ENCODE results near the gene TMPRSS2.

TMPRSS2 gene

DNA sequence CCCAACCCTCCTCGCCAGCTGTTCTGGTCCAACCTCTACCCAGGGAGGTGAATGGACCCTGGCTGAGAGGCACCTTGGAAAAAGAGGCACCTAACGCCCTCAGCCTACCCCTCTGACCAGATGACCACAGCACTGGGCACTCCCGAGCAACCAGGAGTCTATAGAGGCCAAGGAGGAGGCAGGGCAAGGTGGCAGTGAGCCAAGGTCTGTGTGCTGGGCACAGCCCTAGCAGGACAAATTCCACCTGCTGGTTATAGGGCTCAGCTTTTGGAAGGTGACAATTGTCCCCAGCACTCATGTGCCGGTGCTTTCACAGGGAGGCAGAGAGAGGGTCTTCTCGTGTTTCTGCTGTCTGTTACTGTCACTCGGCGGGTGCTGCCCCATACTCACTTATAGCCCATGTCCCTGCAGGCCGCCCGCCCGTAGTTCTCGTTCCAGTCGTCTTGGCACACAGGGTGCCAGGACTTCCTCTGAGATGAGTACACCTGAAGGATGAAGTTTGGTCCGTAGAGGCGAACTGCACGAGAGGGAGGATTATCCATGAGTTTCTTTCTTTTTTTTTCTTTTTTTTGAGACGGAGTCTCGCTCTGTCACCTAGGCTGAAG, 27.8 kb downstream of the TMPRSS2 start:
- no peak for DNase-seq

DNA sequence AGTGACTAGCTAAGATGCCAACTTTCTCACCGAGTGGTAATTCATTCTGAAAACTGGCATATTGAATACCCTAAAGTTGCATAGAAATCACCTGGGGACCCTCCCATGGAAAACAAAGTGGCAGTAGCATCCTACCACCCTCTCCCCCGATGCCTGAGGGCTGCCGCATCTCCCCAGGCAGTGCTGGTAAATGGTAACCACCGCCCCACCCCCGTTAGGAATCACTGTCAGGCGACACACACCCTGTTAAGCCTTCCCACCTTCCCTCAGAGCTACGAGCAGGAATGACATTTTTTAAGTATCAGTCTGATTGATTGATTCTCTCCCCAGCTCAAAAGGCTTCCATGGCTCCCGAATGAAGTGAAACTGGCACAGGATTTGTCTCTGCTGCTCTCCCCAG, 28.3 kb downstream of the TMPRSS2 start:
- DNase-seq = no peak

DNA sequence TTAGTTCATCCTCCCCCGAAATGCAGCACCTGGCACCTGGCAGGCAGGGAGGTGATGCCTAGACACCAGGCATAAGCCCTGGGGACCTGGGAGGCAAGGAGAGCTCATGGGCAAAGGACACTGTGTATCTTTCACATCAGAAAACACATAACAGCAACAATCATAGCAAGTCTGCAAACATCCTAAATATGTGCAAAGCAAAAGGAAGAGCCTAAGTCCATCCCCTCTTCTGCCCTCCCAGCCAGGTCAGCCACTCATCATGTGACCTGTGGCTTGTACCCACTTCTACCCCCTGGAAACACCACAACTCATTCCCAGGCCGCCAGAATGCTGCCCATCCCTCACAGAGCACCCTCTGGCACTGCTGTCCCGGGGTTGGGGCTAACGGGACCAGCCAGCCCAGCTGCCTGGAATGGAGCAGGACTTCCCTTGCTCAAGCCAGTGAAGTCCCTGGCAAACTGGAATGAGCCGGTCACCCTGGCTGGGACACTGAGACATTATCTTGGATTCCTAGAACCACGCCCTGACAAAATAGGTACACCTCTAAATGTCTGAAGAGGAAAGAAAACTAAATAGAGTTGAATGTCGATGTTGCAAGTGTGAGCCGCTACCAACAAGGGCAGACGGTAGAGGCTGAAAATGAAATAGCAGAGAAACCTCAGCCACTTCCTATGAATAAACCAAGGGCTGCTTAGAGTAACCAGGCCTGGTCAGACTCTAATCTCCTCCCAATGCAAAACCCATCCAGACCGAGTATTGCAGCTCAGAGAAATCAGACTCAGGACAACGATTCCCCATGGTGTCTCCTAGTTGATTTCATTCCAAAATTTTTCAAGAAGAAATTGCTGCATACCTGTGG, 29.4 kb downstream of the TMPRSS2 start:
- DNase-seq = no peak

- peak; percentile 44 to 74 for DNase-seq
These were observed 30.2 kb downstream of the TMPRSS2 start for GRCh38 chr21:41477641-41478318.

- no peak for DNase-seq
These were observed 32.1 kb downstream of the TMPRSS2 start for GRCh38 chr21:41475714-41476420.

DNA sequence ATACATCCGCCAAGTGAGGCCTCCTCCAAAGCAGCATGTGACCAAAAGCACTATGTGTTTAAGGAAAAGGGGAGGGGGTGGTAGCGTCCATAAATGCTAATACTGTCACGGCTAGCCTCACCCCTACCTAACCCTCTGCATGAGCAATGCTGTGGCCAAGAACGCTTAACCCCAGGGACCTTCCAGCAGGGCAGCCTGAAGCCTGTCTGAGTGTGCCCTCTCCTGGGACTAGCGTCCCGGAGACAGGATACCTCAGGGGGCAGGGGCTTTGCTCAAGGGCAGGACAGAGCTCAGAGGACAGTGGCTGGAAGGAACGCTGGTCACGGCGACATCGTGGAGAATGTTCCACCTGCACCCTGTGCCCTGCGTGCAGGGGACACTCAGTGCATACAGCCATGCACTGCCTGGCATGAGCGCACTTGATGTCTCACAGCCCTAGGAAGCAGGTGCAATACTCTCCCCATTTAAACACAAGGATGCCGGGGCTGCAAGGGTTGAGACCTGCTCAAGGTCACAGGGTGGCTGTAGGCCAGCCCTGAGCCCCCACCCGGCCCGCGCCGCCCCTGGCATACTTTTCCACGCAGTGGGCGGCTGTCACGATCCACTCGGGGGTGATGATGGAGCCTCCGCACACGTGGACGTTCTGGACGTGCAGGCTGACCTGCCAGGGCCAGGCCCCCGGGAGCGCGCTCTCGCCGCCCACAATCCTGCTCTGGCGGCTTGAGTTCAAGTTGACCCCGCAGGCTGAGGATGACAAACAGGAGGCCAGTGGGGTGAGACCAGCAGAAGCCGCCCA, 35.0 kb downstream of the TMPRSS2 start:
- no peak for DNase-seq

GRCh38 chr21:41470054-41470453, 37.9 kb downstream of the TMPRSS2 start:
- DNase-seq = no peak

DNA sequence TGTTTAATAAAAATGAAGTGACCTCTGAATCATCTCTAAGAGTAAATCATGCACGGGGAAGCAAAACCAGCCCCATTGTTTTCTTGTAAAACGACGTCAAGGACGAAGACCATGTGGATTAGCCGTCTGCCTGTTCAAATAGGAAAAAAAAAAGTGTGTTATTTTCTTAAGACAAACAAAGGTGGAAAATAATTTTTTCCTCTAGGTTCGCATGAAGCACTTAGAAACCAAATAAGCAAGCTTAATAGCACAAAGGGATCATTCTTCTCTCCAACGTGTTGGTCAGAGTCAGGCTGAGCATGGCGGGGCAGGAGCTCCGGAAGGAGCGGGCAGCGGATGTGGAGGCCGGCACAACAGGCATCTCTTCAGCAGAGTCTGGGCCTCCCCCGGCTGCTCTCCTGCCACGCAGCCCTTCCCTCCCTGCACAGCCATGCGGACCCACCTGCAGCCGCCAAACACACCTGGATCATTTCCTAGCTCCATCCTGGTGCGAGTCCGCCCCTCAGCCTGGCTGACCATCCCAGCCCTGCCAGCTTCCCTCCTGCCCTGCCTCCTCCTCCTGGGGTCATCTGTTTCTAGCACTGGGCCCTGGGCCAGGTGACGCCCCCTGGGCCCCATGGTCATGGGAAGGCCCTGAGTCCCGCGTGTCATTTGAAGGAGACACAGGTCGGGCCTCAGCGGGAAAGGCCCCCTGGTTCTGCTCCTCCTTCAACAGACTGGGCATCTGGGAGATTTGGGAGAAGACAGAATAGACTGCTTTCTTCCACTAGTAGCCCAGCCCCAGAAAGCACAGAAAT, 41.7 kb downstream of the TMPRSS2 start:
- DNase-seq = no peak

GRCh38 chr21:41465176-41465781, 42.7 kb downstream of the TMPRSS2 start:
- no peak for DNase-seq

DNA sequence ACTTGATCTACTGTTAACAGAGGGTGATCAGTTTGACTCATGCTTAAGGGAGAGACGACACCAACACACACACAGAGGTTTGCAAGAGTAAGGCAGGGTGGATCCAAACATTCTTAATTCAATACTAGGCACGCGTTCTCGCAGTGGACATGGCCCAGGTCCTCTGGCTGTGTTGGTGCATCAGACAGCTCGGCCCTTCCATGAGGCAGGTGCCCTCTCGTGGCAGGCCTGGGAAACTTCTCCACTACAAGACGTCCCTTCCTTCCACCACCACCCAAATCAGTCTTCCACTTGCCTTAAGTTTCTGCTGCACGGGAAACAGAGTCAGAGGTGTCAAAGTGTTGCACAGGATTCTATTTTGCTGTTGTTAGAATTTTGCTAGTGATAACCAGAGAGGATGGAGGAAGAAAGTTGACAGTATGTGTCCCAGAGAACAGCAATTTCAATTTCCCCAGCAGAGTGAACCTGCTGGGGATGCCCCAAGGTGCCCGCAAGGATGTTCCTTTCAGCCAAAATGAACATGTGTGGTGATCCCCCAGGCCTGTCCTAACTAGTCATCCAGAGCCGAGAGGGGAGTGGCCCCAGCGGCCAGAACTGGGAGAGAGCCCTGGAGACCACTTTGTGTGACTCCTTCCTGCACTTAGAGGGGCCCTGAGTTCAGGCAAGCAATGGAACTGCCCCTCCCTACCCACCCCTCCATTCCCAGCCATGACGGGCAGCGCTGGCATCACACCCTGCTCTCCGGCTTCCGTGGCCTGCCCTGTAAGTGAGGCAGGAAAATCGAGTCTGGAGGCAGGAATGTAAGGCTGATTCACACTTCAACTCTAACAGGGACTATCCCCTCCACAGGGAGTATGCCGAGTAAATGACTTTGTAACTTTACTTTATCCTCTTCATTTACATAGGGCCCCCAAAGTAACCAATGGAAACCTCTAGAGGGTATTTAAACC, 47.1 kb downstream of the TMPRSS2 start:
- peak; percentile 2 to 22 for DNase-seq

- DNase-seq = no peak
These were observed 47.9 kb downstream of the TMPRSS2 start for GRCh38 chr21:41459884-41460534.

- no peak for DNase-seq
These were observed 49.4 kb downstream of the TMPRSS2 start for GRCh38 chr21:41458559-41458958.

DNA sequence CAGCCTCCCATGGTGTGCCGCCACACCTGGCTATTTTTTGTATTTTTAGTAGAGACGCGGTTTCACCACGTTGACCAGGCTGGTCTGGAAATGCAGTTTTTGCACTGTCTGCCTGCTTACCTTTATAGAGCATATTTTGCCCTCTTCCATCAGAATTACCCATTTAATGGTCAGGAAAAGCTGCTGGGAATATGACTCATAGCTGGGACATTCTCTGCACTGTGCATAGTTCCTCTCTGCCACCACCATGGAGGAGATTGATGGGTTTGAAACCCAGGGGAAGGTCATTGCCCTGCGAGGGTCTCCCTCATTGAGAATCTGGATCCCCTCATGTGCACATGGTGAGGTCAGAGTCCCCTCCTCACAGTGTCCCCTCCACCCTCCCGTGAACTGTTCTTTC, 49.8 kb downstream of the TMPRSS2 start:
- no peak for DNase-seq

GRCh38 chr21:41453761-41454160, 54.2 kb downstream of the TMPRSS2 start:
- no peak for DNase-seq

- no peak for DNase-seq
These were observed 54.8 kb downstream of the TMPRSS2 start for GRCh38 chr21:41453198-41453597.

GRCh38 chr21:41451753-41452676, 55.9 kb downstream of the TMPRSS2 start:
- no peak for DNase-seq

GRCh38 chr21:41449613-41450012, 58.3 kb downstream of the TMPRSS2 start:
- DNase-seq = no peak

DNA sequence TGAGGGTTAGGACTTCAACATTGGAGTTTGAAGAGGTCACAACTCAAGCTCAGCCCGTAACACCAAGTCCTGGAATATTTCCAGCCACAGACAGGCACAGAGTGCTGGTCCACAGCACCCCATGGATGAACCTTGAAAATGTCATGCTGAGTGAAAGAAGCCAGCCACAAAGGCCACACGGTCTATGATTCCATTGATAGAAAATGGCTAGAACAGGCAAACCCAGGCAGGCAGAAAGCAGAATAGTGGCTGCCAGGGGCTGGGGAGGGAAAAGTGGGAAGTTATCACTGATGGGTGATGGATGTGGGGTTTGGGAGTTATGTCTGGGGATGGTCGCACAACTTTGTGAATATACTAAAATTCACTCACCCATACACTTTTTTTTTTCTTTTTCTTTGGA, 60.6 kb downstream of the TMPRSS2 start:
- no peak for DNase-seq
